HG02885 (cell line): ENCODE measurements around the gene CASK.

ENCODE experiments used
- ATAC-seq: cut with Tn5 transposase; IDR thresholded peaks from one replicate; pipeline ENCODE4 v1.9.1; 2021; ENCODE audit warnings: mild to moderate bottlenecking; ENCODE audit not compliant: unreplicated experiment, poor library complexity

Gene CASK

GRCh38 chrX:41481264-41482109 is 441.9 kb downstream of the CASK start:
- no peak for ATAC-seq

GRCh38 chrX:41480508-41481260 is 442.7 kb downstream of the CASK start:
- no peak for ATAC-seq

GRCh38 chrX:41478381-41478911 is 444.9 kb downstream of the CASK start:
- ATAC-seq = no peak

GRCh38 chrX:41475591-41476241 is 447.6 kb downstream of the CASK start:
- ATAC-seq = no peak

GRCh38 chrX:41475191-41475590 is 448.2 kb downstream of the CASK start:
- ATAC-seq = no peak

GRCh38 chrX:41474726-41475100 is 448.6 kb downstream of the CASK start:
- no peak for ATAC-seq

GRCh38 chrX:41473936-41474725 is 449.2 kb downstream of the CASK start:
- no peak for ATAC-seq

GRCh38 chrX:41472231-41472815 is 451.0 kb downstream of the CASK start:
- ATAC-seq = no peak

- ATAC-seq = no peak
Measured at GRCh38 chrX:41471786-41472185, 451.6 kb downstream of the CASK start.

- no peak for ATAC-seq
Measured at GRCh38 chrX:41470706-41471105, 452.6 kb downstream of the CASK start.

GRCh38 chrX:41468647-41469323 is 454.6 kb downstream of the CASK start:
- no peak for ATAC-seq
